GM19035 (cell line): ENCODE data around the gene CDKN2C.

Experiments used
- ATAC-seq: cut with Tn5 transposase; IDR thresholded peaks from one replicate; pipeline ENCODE4 v1.9.1; 2021; ENCODE audit not compliant: unreplicated experiment

CDKN2C gene

GRCh38 chr1:51014878-51015277 is 44.8 kb downstream of the CDKN2C start:
- no peak for ATAC-seq

GRCh38 chr1:51019811-51020210 is 49.8 kb downstream of the CDKN2C start:
- ATAC-seq: no peak
